Stimulated activated CD4-positive, alpha-beta T cell treated with anti-CD3 and anti-CD28 coated beads, Interleukin-4, amount 100 ng/mL, for 1 hour (primary cell): Measurements from ENCODE around the gene NAALADL2.

ENCODE experiments used
- DNase-seq: peaks from one replicate; pipeline ENCODE4 v3.0.0-alpha.2; 2020

NAALADL2 gene

GRCh38 chr3:174891524-174892203, 32.5 kb downstream of the NAALADL2 start:
- DNase-seq = no peak

GRCh38 chr3:174907027-174907426, 47.9 kb downstream of the NAALADL2 start:
- DNase-seq = no peak

GRCh38 chr3:174907628-174908407, 48.7 kb downstream of the NAALADL2 start:
- DNase-seq = no peak

GRCh38 chr3:174931473-174932353, 72.6 kb downstream of the NAALADL2 start:
- DNase-seq = no peak

GRCh38 chr3:174936590-174936989, 77.5 kb downstream of the NAALADL2 start:
- no peak for DNase-seq

GRCh38 chr3:174937478-174937877, 78.3 kb downstream of the NAALADL2 start:
- no peak for DNase-seq

- DNase-seq = no peak
These were observed 79.0 kb downstream of the NAALADL2 start for GRCh38 chr3:174938102-174938501.

- DNase-seq = no peak
These were observed 81.0 kb downstream of the NAALADL2 start for GRCh38 chr3:174940151-174940550.

- DNase-seq = no peak
These were observed 86.1 kb downstream of the NAALADL2 start for GRCh38 chr3:174945276-174945675.

- no peak for DNase-seq
These were observed 86.8 kb downstream of the NAALADL2 start for GRCh38 chr3:174945951-174946350.

- no peak for DNase-seq
These were observed 90.4 kb downstream of the NAALADL2 start for GRCh38 chr3:174949523-174949922.

- no peak for DNase-seq
These were observed 91.9 kb downstream of the NAALADL2 start for GRCh38 chr3:174951034-174951433.

- DNase-seq = no peak
These were observed 92.4 kb downstream of the NAALADL2 start for GRCh38 chr3:174951498-174952005.

GRCh38 chr3:174953068-174953467, 93.9 kb downstream of the NAALADL2 start:
- DNase-seq = no peak

GRCh38 chr3:174955513-174956016, 96.4 kb downstream of the NAALADL2 start:
- DNase-seq = no peak

GRCh38 chr3:174957081-174957480, 97.9 kb downstream of the NAALADL2 start:
- no peak for DNase-seq

GRCh38 chr3:174957551-174958001, 98.4 kb downstream of the NAALADL2 start:
- DNase-seq = no peak

- DNase-seq = no peak
These were observed 99.7 kb downstream of the NAALADL2 start for GRCh38 chr3:174958671-174959328.

GRCh38 chr3:174959556-174960065, 100.5 kb downstream of the NAALADL2 start:
- no peak for DNase-seq

- no peak for DNase-seq
These were observed 101.8 kb downstream of the NAALADL2 start for GRCh38 chr3:174960898-174961297.

- no peak for DNase-seq
These were observed 114.3 kb downstream of the NAALADL2 start for GRCh38 chr3:174973465-174973864.

- DNase-seq = no peak
These were observed 127.6 kb downstream of the NAALADL2 start for GRCh38 chr3:174986685-174987084.
